HG02623 (cell line): ENCODE results near the gene ELOB.
A peak's percentile ranks its signal among the peaks of the same experiment; 100 is the strongest.

Experiments
- ATAC-seq: cut with Tn5 transposase; IDR thresholded peaks from one replicate; pipeline ENCODE4 v1.9.1; 2021; ENCODE audit warnings: moderate library complexity; ENCODE audit not compliant: unreplicated experiment

The ELOB gene

DNA sequence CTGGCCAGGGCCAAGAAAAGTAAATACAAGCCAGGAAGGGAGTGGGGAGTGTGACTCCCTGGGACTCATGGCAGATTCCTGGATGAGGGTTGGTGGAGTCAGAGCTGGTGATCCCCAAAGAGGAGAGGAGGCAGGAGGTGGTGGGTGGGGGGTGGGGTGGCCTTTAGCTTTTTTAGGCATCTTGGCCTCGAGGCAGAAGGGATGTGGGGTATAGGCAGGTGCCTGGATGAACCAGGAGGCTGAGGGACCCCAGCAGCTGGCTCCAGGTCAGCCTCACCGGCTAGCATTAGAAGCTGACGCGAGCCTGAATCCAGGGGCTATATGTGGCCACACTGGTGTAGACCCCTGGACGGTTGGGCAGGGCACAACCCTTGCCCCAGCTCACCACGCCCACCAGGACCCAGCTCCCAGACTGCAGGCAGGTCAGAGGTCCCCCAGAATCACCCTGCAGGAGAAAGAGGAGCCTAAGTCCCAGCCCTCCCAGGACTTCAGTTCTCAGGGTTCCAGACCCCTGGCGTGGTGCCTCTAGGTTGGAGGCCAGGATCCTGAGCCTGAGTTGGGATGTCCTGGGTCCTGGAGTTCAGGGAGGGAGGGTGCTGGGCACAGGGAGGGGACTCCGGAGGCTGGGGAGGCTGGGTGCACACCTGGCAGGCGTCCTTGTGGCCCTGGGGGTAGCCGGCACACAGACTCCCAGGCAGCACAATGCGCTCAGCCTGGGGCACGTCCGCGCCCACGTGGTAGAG is 7.4 kb upstream of the ELOB start:
- no peak for ATAC-seq

DNA sequence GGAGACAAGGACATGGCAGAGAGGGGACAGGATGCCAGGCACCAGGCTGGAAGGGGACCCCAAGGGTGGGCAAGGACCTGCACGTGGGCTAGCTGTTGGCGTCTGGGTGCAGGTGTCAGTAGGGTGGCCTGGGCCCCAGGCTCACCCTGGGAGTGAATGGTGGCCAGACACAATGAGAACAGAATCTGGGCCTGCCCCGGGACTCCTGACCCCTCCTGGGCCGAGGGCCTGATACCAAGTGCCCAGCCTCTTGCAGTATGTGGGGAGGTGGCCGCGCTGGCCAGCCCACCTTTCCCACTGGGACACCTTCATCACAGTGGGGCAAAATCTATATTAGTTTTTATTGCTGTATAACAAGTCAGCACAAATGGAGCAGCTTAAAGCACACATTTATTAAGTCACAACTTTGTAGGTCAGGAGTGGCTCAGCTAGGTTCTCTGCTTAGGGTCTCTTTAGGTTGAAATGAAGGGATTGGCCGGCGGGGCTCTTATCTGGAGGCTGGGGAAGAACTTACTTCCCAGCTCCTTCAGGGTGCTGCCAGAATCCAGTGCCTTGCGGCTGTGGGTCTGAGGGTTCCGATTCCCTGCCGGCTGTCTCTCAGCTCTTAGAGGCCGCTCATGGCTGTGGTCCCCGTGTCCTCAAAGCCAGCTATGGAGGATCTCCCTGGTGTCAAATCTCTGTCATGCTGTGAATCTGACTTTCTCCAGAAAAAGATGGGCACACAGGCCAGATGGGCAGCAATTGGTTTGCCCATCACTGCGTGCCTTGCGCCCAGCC is 6.7 kb upstream of the ELOB start:
- ATAC-seq, result no peak

- ATAC-seq, result no peak
Observed at GRCh38 chr16:2782583-2783351, 5.7 kb upstream of the ELOB start.

GRCh38 chr16:2779978-2780898 is 3.2 kb upstream of the ELOB start:
- ATAC-seq, result no peak

DNA sequence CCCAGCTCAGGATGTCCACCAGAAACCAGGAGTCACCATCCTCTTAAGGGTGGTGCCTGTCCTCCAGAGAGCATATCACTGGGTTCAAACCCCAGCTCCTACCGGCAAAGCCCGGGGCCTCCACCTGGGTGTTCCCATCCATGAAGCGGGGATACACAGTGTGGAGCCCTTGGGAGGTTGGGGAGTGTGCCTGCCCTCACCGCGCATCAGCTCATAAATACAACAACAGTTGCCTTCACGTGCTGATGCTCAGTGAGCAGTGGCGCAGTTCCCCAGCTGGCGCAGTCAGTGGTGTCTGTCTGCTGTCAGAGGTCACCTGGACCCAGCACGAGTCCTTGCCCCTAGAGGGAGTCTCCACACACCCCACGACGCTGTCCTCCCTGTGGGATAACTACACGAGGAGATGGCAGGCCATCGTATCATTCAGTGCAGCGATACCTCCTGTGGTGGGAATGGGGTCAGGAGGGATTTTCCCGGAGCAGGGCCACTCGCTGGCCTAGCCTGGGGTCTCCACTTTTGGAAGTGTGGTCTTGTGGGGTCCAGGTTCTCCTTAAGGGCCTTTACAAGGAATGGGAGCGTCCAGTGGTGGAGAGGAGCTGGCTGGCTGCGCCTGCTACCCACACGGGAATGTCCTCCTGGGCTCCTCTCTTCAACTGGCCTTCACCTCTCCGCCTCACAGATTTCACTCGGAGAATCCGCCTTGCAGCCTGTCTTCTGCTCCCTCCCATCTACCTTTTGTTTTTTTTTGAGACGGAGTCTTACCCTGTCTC is 2.3 kb upstream of the ELOB start:
- ATAC-seq, result no peak

DNA sequence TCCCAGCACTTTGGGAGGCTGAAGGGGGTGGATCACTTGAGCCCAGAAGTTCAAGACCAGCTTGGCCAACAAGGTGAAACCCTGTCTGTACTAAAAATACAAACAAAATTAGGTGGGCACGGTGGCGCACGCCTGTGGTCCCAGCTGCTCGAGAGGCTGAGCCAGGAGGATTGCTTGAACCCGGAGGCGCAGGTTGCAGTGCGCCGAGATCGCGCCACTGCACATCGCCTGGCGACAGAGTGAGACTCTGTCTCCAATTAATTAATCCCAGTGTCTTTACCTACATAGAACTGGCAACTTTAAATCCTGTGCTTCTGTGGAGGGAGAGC is 1.5 kb upstream of the ELOB start:
- ATAC-seq, result no peak

DNA sequence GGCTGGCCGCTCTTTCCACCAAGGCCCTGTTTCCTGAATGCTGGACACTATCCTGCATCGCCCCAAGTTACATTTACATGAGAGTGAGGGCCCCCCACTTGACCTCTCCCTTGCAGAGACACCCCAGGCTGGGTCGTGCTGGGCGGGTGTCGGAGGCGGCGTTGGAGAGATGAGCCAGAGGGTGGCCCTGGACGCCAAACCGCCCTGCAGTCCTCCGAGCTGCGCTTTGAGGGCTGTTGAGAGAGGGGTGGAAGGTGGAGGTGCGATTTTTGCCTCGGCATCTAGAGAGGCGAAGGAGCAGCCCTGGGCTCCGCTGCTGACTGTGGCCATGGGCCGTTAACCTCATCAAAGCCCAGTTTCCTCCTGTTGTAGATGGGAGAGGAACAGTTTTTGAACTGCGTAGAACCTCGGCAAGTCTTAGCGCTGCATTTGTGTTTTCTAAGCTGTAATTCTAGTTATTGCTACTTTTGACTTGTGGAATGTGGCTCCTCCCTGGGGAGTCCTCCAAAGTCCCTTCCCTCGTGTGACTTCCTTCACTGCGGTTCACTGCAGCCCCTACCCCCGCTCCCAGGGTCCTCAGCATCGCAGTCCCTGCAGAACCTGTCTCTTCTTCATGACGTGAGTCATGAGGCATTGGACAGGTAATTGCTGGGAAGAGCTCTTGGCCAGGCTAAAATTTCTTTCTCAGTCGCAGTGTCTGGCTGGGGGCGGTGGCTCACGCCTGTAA is 986 bp upstream of the ELOB start:
- no peak for ATAC-seq

GRCh38 chr16:2776500-2777139 is 460 bp downstream of the ELOB start:
- ATAC-seq, result peak; percentile 29

- ATAC-seq, result no peak
Observed at GRCh38 chr16:2775765-2776499, 1.1 kb downstream of the ELOB start.

DNA sequence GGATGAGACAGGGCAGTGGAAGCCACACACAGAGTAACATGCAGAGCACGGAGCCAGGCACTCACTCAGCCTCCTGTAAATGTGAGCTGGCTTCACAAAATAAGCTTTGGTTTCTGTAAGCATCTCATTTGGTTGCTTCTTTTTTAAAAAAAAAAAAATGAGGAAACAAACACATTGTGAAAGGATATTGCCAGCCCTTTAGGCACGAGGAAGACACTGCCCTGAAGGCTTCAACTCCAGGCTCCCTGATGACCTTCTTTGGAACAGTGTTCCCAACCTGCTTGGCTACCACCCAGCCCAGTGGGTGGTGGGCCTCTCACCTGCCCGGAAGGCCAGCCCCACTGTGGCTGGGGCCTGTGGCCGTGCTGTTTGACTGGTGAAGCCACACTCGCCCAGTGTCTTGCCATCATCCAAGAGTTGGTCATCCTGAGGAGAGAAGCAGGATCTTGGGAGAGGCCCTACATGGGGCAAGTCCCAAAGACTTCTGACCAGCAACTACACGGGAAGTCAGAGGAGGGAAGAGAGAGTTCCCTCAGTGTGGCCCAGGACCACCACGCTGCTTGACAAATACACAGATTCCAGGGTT is 1.9 kb downstream of the ELOB start:
- no peak for ATAC-seq

- no peak for ATAC-seq
Observed at GRCh38 chr16:2774161-2774891, 2.8 kb downstream of the ELOB start.

DNA sequence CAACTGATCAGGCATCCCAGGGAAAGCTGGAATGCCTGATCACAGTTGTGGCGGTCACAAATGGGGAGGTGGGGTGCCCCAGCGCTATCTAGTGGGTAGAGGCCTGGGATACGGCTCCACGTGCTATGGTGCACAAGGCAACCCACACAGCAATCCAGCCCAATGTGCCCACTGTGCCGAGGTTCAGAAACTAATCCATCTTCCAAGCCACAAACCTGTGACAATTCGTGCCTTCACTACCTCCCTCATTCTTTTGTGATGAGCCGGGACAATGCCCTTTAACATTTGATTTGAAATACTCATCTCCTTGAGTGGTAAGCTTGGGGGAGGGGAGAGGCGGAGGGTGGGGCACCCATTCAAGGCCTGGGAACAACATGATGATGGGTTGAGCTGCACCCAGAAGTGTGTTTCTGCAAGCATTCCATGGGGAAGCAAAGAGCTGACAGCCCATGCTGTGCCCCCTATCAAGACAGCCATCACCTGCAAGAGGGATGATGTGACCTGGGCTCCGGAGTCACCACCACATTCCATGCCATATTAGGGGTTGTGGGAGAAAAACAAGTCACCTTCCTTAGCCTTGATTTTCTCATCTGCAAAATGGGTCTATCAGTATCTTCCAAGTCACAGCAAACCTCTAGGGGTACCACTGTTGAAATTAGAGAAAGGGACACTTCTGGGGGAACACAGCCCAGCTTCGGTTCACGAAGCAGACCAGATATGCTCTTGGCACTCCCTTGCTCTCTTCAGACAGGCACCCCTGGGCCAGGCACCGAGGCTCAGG is 3.7 kb downstream of the ELOB start:
- no peak for ATAC-seq

DNA sequence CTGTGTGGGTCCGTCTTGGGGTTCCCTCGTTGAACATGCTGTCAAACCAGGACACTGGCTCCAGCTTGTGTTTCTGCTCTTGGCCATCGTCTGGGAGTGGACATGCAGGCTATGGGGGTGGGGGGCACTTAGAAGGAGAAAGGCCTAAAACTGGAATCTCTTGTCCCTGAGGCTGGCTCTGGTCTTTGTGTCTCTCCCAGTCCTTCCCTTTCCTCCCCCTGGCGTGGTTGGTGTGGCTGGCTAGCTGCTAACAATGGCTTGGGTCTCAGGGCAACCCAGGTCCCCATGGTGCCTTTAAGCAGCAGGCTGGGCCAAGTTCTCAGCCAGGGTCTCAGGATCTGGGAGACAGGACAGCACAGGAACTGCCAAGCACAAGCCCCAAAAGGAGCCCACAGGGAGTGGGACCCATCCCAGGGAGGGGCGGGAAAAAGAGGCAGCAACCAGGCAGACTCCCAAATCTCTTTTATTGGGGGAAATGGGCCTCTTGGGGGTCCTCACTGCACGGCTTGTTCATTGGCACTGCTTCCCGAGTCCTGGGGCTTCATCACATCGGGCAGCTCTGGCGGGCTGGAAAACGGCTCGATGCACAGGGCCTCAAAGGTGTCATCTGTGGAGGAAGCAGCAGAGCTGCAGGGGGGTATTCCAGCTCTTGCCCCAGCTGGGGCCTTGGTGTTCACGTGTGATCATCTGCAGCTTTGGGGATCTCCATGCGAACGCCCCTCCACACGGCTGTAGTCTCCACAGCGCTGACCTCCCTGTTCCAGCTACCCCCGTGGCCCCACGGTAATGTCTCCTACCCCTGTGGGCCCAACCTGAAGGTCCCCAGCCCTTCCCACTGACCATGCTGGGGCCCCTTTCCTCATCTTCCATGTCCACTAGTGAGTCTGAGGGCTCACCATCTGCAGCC is 5.3 kb downstream of the ELOB start:
- no peak for ATAC-seq

- ATAC-seq, result no peak
Observed at GRCh38 chr16:2770057-2770951, 6.8 kb downstream of the ELOB start.
